Activated CD4-positive, alpha-beta memory T cell treated with anti-CD3 and anti-CD28 coated beads, Interleukin-2, amount 10 ng/mL, durations not matched to agents 7 days and 5 days (primary cell): ENCODE measurements around the gene KCNH2. TPM values are rescaled to one million over a fixed set of nuclear protein-coding genes. Genes with fewer than 3 reads are reported as not detected.

Experiments used
- CTCF ChIA-PET: fragments of 350-600 bp; sonication (Branson Sonifier 250); formaldehyde crosslinking; loops from one replicate; lab custom pipeline; 2021; ENCODE audit warnings: antibody characterized with exemption, inconsistent platforms; lab: Charles Lee
- POLR2A ChIA-PET: fragments of 350-600 bp; sonication (Branson Sonifier 250); formaldehyde crosslinking; loops from one replicate; lab custom pipeline; 2021; ENCODE audit warnings: antibody characterized with exemption; lab: Charles Lee
- DNase-seq: peaks from one replicate; pipeline ENCODE4 v3.0.0-alpha.2; 2020
- H3K27ac Mint-ChIP-seq: one replicate; pipeline ENCODE4 v1.8.0; 2021; ENCODE audit warnings: mild to moderate bottlenecking, mixed read lengths
- H3K27me3 Mint-ChIP-seq: one replicate; pipeline ENCODE4 v1.8.0; 2021; ENCODE audit warnings: mixed read lengths
- H3K36me3 Mint-ChIP-seq: one replicate; pipeline ENCODE4 v1.8.0; 2021; ENCODE audit warnings: low read depth, mixed read lengths
- H3K4me1 Mint-ChIP-seq: one replicate; pipeline ENCODE4 v1.8.0; 2021; ENCODE audit warnings: mixed read lengths
- H3K4me3 Mint-ChIP-seq: one replicate; pipeline ENCODE4 v1.8.0; 2021; ENCODE audit warnings: mild to moderate bottlenecking, mixed read lengths
- H3K9me3 Mint-ChIP-seq: one replicate; pipeline ENCODE4 v1.8.0; 2021; ENCODE audit warnings: mixed read lengths
- total RNA-seq, 2 experiments: library from RNA; stranded (reverse); gene quantifications; one replicate each; pipeline ENCODE4 v1.2.3, GENCODE V29; 2021

Gene KCNH2
- total RNA-seq, 2 experiments from 2014 or later: 0.15 to 0.38 TPM

DNA sequence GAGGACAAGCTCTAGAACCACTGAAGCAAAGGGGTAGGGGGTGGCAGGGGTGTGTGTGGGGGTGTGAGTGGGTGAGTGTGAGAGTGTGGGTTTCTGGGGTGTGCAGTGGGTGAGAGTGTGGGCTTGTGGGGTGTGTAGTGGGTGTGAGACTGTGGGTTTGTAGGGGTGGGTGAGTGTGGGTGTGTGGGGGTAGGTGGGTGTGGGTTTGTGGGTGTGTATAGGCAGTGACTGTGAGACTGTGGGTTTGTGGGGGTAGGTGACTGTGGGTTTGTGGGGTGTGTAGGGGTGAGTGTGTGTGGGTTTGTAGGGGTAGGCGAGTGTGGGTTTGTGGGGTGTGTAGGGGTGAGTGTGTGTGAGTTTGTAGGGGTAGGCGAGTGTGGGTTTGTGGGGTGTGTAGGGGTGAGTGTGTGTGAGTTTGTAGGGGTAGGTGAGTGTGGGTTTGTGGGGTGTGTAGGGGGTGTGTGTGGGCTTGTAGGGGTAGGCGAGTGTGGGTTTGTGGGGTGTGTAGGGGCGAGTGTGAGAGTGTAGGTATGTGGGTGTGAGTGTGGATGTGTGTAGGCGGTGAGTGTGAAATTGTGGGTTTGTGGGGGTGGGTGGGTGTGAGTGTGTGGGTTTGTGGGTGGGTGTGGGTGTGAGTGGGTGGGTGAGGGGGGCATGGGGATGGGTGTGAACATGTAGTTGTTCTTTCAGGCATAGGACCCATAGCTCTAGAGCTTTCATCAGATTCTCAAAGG is 21.5 kb upstream of the KCNH2 start:
- Mint-ChIP-seq H3K36me3 (no peaks in the 10 kb centered on the region), H3K4me3 (no peak overlapping the region), H3K4me1 (peaks cover 30% of the 10 kb centered on the region), H3K9me3 (no peaks in the 10 kb centered on the region), H3K27me3 (peaks cover 2% of the 10 kb centered on the region), H3K27ac (no peak overlapping the region)
- ChIA-PET POLR2A (interaction anchor here (1.4 kb wide), 2 partner anchors 9 to 10 kb away, joined by 3 read pairs; no protein-coding TSS in a partner anchor), CTCF (interaction anchor here (1.0 kb wide), 1 partner anchor 9 kb away, joined by 4 read pairs; the partner anchor contains the start of gene NOS3)
- no peak for DNase-seq

DNA sequence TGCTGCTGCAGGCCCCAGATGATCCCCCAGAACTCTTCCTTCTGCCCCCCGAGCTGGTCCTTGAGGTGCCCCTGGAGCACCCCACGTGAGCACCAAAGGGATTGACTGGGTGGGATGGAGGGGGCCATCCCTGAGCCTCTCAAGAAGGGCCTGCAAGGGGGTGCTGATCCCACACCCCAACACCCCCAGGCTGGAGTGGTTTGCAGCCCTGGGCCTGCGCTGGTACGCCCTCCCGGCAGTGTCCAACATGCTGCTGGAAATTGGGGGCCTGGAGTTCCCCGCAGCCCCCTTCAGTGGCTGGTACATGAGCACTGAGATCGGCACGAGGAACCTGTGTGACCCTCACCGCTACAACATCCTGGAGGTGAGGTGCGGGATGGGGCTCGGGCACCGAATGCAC is 20.9 kb upstream of the KCNH2 start:
- ChIA-PET POLR2A (interaction anchor here (1.4 kb wide), 1 partner anchor 9 kb away, joined by 3 read pairs; no protein-coding TSS in a partner anchor), CTCF (interaction anchor here (1.0 to 1.7 kb wide), 2 partner anchors 8 to 9 kb away, joined by 4 read pairs; partner anchors contain the start of gene NOS3)
- H3K9me3 Mint-ChIP-seq: no peaks in the 10 kb centered on the region
- H3K27me3 Mint-ChIP-seq: no peaks in the 10 kb centered on the region
- H3K4me3 Mint-ChIP-seq: no peak overlapping the region
- no peak for DNase-seq
- no peaks in the 10 kb centered on the region for H3K36me3 Mint-ChIP-seq
- H3K4me1 Mint-ChIP-seq: peaks cover 35% of the 10 kb centered on the region
- H3K27ac Mint-ChIP-seq: no peak overlapping the region

DNA sequence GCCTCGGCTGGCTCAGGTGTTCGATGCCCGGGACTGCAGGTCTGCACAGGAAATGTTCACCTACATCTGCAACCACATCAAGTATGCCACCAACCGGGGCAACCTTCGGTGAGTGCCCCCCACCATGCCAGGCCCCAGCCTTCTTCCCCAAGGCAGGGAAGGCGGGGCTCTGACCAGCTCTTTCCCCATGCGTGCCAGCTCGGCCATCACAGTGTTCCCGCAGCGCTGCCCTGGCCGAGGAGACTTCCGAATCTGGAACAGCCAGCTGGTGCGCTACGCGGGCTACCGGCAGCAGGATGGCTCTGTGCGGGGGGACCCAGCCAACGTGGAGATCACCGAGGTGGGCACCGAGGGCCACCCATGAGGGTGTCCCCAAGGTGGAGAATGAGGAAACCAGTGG is 20.2 kb upstream of the KCNH2 start:
- Mint-ChIP-seq H3K9me3 (no peaks in the 10 kb centered on the region), H3K4me1 (peaks cover 40% of the 10 kb centered on the region), H3K27me3 (no peaks in the 10 kb centered on the region), H3K36me3 (no peaks in the 10 kb centered on the region), H3K4me3 (no peak overlapping the region), H3K27ac (no peak overlapping the region)
- ChIA-PET CTCF (interaction anchor here (1.7 kb wide), 1 partner anchor 10 kb away, joined by 4 read pairs; no protein-coding TSS in a partner anchor), POLR2A (interaction anchor here (2.6 kb wide), 1 partner anchor 9 kb away, joined by 11 read pairs; no protein-coding TSS in a partner anchor)
- DNase-seq: no peak

DNA sequence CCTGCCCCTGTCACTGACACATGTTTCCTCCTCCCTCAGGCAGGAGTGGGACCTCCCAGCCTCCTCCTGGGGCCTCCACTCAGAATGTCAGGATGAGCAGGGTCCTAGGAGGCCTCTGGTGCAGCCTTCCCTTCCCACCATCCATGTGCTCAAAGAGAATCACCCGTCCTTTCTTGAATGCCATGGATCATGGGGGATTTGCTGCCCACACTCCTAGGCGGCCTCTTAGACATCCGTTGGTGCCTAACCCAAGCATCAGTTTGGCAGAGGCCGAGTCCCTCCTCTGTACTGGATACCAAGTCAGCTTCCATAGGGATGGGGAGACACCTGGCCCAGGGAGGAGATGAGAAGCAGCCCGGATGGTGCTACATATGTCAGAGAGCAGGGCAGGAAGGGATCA is 19.7 kb upstream of the KCNH2 start:
- POLR2A ChIA-PET: interaction anchor here (2.6 kb wide), 1 partner anchor 10 kb away, joined by 11 read pairs; no protein-coding TSS in a partner anchor
- Mint-ChIP-seq H3K27me3 (no peaks in the 10 kb centered on the region), H3K27ac (no peak overlapping the region)

DNA sequence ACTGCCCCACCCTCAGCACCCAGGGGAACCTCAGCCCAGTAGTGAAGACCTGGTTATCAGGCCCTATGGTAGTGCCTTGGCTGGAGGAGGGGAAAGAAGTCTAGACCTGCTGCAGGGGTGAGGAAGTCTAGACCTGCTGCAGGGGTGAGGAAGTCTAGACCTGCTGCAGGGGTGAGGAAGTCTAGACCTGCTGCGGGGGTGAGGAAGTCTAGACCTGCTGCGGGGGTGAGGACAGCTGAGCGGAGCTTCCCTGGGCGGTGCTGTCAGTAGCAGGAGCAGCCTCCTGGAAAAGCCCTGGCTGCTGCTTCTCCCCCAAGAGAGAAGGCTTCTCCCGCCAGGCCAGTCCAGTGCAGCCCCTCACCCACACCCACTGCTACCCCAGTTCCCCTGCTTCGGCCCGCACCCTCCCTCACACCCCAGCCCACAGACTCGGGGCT is 19.0 kb upstream of the KCNH2 start:
- no peaks in the 10 kb centered on the region for H3K9me3 Mint-ChIP-seq
- CTCF ChIA-PET: interaction anchor here (1.2 to 1.7 kb wide), 2 partner anchors 11 to 12 kb away, joined by 4 to 5 read pairs; no protein-coding TSS in a partner anchor
- H3K36me3 Mint-ChIP-seq: no peaks in the 10 kb centered on the region
- no peak overlapping the region for H3K4me3 Mint-ChIP-seq
- no peak for DNase-seq
- no peaks in the 10 kb centered on the region for H3K27me3 Mint-ChIP-seq
- POLR2A ChIA-PET: interaction anchor here (1.3 to 2.6 kb wide), 2 partner anchors 11 to 14 kb away, joined by 3 to 11 read pairs; no protein-coding TSS in a partner anchor
- no peak overlapping the region for H3K27ac Mint-ChIP-seq
- H3K4me1 Mint-ChIP-seq: peaks cover 45% of the 10 kb centered on the region

More for the DNA sequence above, 19.7 kb upstream of the KCNH2 start:
- CTCF ChIA-PET: interaction anchor here (1.2 to 1.7 kb wide), 2 partner anchors 10 to 12 kb away, joined by 4 to 5 read pairs; no protein-coding TSS in a partner anchor
- Mint-ChIP-seq H3K36me3 (no peaks in the 10 kb centered on the region), H3K9me3 (no peaks in the 10 kb centered on the region), H3K4me3 (no peak overlapping the region), H3K4me1 (peaks cover 43% of the 10 kb centered on the region)
- DNase-seq: no peak

DNA sequence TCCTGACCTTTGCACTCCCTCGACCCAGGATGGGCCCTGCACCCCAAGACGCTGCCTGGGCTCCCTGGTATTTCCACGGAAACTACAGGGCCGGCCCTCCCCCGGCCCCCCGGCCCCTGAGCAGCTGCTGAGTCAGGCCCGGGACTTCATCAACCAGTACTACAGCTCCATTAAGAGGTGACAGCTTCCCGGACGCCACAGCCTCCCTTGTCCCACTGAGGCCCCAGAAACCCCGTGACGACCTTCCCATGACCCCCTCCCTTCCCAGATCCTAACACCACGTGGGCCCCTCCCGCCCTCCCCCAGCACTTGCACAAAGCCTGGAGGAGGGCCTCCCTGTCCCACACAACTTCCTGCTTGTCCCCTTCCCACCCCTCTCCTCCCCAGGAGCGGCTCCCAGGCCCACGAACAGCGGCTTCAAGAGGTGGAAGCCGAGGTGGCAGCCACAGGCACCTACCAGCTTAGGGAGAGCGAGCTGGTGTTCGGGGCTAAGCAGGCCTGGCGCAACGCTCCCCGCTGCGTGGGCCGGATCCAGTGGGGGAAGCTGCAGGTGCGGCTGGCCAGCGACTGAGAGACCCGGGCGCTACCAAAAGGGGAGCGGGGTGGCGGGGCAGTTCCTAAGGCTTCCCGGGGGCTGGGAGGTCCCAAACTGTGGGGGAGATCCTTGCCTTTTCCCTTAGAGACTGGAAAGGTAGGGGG is 18.4 kb upstream of the KCNH2 start:
- Mint-ChIP-seq H3K4me1 (peaks cover 45% of the 10 kb centered on the region), H3K27ac (no peak overlapping the region), H3K27me3 (no peaks in the 10 kb centered on the region), H3K4me3 (no peak overlapping the region), H3K36me3 (no peaks in the 10 kb centered on the region), H3K9me3 (no peaks in the 10 kb centered on the region)
- ChIA-PET CTCF (interaction anchor here (1.2 kb wide), 1 partner anchor 11 kb away, joined by 5 read pairs; no protein-coding TSS in a partner anchor), POLR2A (interaction anchor here (1.3 to 2.6 kb wide), 2 partner anchors 11 to 14 kb away, joined by 3 to 11 read pairs; no protein-coding TSS in a partner anchor)
- no peak for DNase-seq

DNA sequence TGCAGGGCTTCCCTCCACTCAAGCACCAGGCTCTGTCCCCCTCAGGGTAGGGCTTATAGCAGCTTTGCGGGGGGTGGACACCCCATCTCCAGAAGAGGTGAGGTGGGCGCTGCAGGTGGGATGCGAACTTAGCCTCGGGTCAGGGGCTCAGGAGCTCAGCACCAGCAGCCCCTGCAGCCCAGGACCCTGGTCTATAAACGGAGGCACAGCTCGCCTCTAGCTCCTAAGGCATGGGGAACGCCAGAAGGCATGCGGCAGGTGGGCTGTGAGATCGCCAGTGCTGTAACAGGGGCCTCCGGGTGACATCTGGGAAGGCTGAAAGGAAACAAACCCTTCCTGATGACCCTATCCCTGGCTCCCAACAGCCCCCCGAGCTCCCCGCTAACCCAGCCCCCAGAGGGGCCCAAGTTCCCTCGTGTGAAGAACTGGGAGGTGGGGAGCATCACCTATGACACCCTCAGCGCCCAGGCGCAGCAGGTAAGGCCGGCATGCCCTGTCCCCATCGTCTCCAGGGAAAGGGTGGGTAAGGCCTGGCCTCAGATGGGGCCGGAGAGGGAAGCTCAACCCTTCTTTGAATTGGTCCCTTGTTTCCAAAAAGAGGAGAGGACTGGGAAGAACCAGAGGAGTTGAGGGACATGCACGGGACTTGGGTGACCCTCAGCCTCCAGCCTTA is 16.9 kb upstream of the KCNH2 start:
- H3K9me3 Mint-ChIP-seq: peaks cover 14% of the 10 kb centered on the region
- peaks cover 7% of the 10 kb centered on the region for H3K27me3 Mint-ChIP-seq
- POLR2A ChIA-PET: interaction anchor here (0.8 to 4.1 kb wide), 5 partner anchors 13 to 546 kb away, joined by 3 to 31 read pairs (median 5); no protein-coding TSS in a partner anchor
- peaks cover 12% of the 10 kb centered on the region for H3K36me3 Mint-ChIP-seq
- CTCF ChIA-PET: interaction anchor here (0.6 to 2.2 kb wide), 8 partner anchors 10 to 229 kb away, joined by 4 to 22 read pairs (median 6); partner anchors contain the start of gene ABCB8
- no peak overlapping the region for H3K4me3 Mint-ChIP-seq
- peaks cover 39% of the 10 kb centered on the region for H3K4me1 Mint-ChIP-seq
- DNase-seq: no peak
- H3K27ac Mint-ChIP-seq: peak overlapping the region; percentile 61

DNA sequence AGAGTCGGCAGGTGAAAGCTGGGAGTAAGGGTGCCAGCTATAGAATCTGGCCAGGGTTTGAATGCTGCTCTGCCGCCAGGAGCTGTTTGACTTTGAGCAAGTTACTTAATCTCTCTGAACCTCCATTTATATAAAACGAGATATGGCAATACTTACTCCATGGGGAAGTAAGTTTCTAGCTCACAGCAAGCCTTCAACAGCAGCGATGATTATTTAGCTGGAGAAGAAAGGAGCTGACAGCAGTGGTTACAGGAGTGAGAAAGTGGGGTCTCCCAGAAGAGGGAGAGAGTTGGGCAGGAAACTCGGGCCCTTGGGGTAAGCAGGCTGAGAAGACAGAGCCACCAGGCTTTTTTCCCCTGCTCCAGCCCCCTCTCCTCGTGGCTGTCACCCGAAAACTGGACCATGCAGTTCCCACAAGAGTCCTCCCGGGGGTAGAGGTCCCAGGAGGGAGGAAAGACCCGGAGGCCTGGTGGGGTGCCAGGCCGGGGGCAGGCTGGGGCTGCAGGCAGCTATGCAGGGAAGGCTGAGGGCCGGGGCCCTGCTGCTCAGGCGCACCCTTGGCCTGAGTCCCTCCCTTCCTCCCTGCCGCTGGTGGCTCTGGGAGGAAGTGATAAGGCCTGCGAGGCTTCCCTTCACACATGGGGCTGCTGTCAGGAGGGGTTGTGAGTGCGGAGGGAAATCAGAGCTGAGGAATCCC is 16.2 kb upstream of the KCNH2 start:
- Mint-ChIP-seq H3K36me3 (peaks cover 15% of the 10 kb centered on the region), H3K9me3 (peaks cover 17% of the 10 kb centered on the region), H3K27ac (peak overlapping the region; percentile 61), H3K4me1 (peaks cover 43% of the 10 kb centered on the region), H3K27me3 (peaks cover 10% of the 10 kb centered on the region), H3K4me3 (no peak overlapping the region)
- peak; percentile 54 for DNase-seq
- CTCF ChIA-PET: interaction anchor here (0.6 to 2.2 kb wide), 9 partner anchors 9 to 228 kb away, joined by 4 to 22 read pairs (median 5); partner anchors contain the start of gene ABCB8
- POLR2A ChIA-PET: interaction anchor here (0.8 to 4.1 kb wide), 5 partner anchors 14 to 545 kb away, joined by 3 to 31 read pairs (median 5); no protein-coding TSS in a partner anchor

DNA sequence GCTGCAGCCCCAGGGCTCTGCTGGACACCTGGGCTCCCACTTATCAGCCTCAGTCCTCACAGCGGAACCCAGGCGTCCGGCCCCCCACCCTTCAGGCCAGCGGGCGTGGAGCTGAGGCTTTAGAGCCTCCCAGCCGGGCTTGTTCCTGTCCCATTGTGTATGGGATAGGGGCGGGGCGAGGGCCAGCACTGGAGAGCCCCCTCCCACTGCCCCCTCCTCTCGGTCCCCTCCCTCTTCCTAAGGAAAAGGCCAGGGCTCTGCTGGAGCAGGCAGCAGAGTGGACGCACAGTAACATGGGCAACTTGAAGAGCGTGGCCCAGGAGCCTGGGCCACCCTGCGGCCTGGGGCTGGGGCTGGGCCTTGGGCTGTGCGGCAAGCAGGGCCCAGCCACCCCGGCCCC is 15.4 kb upstream of the KCNH2 start:
- Mint-ChIP-seq H3K27ac (no peak overlapping the region), H3K27me3 (peaks cover 12% of the 10 kb centered on the region), H3K4me1 (peaks cover 49% of the 10 kb centered on the region), H3K4me3 (no peak overlapping the region), H3K36me3 (peaks cover 15% of the 10 kb centered on the region), H3K9me3 (peaks cover 17% of the 10 kb centered on the region)
- ChIA-PET POLR2A (interaction anchor here (3.4 to 4.1 kb wide), 2 partner anchors 14 to 18 kb away, joined by 22 to 31 read pairs; no protein-coding TSS in a partner anchor), CTCF (interaction anchor here (1.2 to 2.2 kb wide), 7 partner anchors 9 to 32 kb away, joined by 4 to 22 read pairs (median 5); no protein-coding TSS in a partner anchor)
- no peak for DNase-seq

DNA sequence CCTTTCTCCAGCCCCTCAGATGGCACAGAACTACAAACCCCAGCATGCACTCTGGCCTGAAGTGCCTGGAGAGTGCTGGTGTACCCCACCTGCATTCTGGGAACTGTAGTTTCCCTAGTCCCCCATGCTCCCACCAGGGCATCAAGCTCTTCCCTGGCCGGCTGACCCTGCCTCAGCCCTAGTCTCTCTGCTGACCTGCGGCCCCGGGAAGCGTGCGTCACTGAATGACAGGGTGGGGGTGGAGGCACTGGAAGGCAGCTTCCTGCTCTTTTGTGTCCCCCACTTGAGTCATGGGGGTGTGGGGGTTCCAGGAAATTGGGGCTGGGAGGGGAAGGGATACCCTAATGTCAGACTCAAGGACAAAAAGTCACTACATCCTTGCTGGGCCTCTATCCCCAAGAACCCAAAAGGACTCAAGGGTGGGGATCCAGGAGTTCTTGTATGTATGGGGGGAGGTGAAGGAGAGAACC is 14.7 kb upstream of the KCNH2 start:
- no peak overlapping the region for H3K4me3 Mint-ChIP-seq
- H3K4me1 Mint-ChIP-seq: peaks cover 50% of the 10 kb centered on the region
- peaks cover 13% of the 10 kb centered on the region for H3K27me3 Mint-ChIP-seq
- ChIA-PET POLR2A (interaction anchor here (3.4 to 4.1 kb wide), 2 partner anchors 15 to 18 kb away, joined by 22 to 31 read pairs; no protein-coding TSS in a partner anchor), CTCF (interaction anchor here (1.0 to 1.8 kb wide), 4 partner anchors 16 to 36 kb away, joined by 3 to 7 read pairs (median 4); partner anchors contain the start of gene ABCB8)
- peaks cover 15% of the 10 kb centered on the region for H3K36me3 Mint-ChIP-seq
- peak; percentile 37 for DNase-seq
- H3K27ac Mint-ChIP-seq: no peak overlapping the region
- peaks cover 17% of the 10 kb centered on the region for H3K9me3 Mint-ChIP-seq

DNA sequence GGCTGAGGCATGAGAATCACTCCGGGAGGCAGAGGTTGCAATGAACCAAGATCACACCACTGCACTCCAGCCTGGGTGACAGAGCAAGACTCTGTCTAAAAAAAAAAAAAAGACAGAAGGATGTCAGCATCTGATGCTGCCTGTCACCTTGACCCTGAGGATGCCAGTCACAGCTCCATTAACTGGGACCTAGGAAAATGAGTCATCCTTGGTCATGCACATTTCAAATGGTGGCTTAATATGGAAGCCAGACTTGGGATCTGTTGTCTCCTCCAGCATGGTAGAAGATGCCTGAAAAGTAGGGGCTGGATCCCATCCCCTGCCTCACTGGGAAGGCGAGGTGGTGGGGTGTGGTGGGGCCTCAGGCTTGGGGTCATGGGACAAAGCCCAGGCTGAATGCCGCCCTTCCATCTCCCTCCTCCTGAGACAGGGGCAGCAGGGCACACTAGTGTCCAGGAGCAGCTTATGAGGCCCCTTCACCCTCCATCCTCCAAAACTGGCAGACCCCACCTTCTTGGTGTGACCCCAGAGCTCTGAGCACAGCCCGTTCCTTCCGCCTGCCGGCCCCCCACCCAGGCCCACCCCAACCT is 14.0 kb upstream of the KCNH2 start:
- H3K4me1 Mint-ChIP-seq: peaks cover 48% of the 10 kb centered on the region
- peaks cover 15% of the 10 kb centered on the region for H3K36me3 Mint-ChIP-seq
- CTCF ChIA-PET: interaction anchor here (0.9 to 1.8 kb wide), 6 partner anchors 16 to 41 kb away, joined by 3 to 7 read pairs (median 4); partner anchors contain the start of gene ABCB8
- peaks cover 17% of the 10 kb centered on the region for H3K9me3 Mint-ChIP-seq
- POLR2A ChIA-PET: interaction anchor here (3.4 to 4.1 kb wide), 2 partner anchors 16 to 19 kb away, joined by 22 to 31 read pairs; no protein-coding TSS in a partner anchor
- DNase-seq: no peak
- no peak overlapping the region for H3K4me3 Mint-ChIP-seq
- no peak overlapping the region for H3K27ac Mint-ChIP-seq
- peaks cover 15% of the 10 kb centered on the region for H3K27me3 Mint-ChIP-seq
